CD4-positive, alpha-beta T cell treated with Interferon alpha-2 for 1 hour (primary cell): Measurements from ENCODE around the gene SAMHD1.
A peak's percentile ranks its signal among the peaks of the same experiment; 100 is the strongest.
"Not testable (repeated sequence)": the region's sequence is repeated elsewhere in the genome, so short reads cannot be mapped to it uniquely, and the experiment has no call there.

ENCODE experiments used
- DNase-seq, 2 donors: peaks; one replicate each; pipeline ENCODE4 v3.0.0-alpha.2; 2020 to 2022

The SAMHD1 gene

GRCh38 chr20:36951198-36951978, at the start of gene SAMHD1:
Gene SAMHD1, minus strand, starts transcription at chr20:36951708. Its CDS starts 65 bp downstream, at chr20:36951643.
- peak; percentile 95 to 96 for DNase-seq

GRCh38 chr20:37000171-37000570, 48.7 kb upstream of the SAMHD1 start:
- not testable (repeated sequence) for DNase-seq

- peak; percentile 26 to 33 for DNase-seq
Observed at GRCh38 chr20:36998652-36999051, 47.1 kb upstream of the SAMHD1 start.

GRCh38 chr20:36997121-36997520, 45.6 kb upstream of the SAMHD1 start:
- DNase-seq: no peak

GRCh38 chr20:36994221-36994620, 42.7 kb upstream of the SAMHD1 start:
- not testable (repeated sequence) for DNase-seq

GRCh38 chr20:36992802-36993334, 41.4 kb upstream of the SAMHD1 start:
- DNase-seq: no peak

- no peak for DNase-seq
Observed at GRCh38 chr20:36991703-36992102, 40.2 kb upstream of the SAMHD1 start.

- no peak for DNase-seq
Observed at GRCh38 chr20:36989797-36990196, 38.3 kb upstream of the SAMHD1 start.

- DNase-seq: peak; percentile 10 to 41
Observed at GRCh38 chr20:36988494-36988966, 37.0 kb upstream of the SAMHD1 start.

- DNase-seq: no peak
Observed at GRCh38 chr20:36984257-36984638, 32.7 kb upstream of the SAMHD1 start.

GRCh38 chr20:36975099-36975818, 23.8 kb upstream of the SAMHD1 start:
- DNase-seq: peak; percentile 59 to 78

- no peak for DNase-seq
Observed at GRCh38 chr20:36974660-36975059, 23.2 kb upstream of the SAMHD1 start.

GRCh38 chr20:36971103-36971502, 19.6 kb upstream of the SAMHD1 start:
- DNase-seq: no peak

GRCh38 chr20:36969478-36970186, 18.1 kb upstream of the SAMHD1 start:
- DNase-seq: peak in 1 of 2 donors; percentile 57

GRCh38 chr20:36969051-36969450, 17.5 kb upstream of the SAMHD1 start:
- DNase-seq: no peak

GRCh38 chr20:36967636-36968035, 16.1 kb upstream of the SAMHD1 start:
- peak in 1 of 2 donors; percentile 47 for DNase-seq

GRCh38 chr20:36966965-36967364, 15.5 kb upstream of the SAMHD1 start:
- DNase-seq: not testable (repeated sequence)

GRCh38 chr20:36962354-36962941, 10.9 kb upstream of the SAMHD1 start:
- DNase-seq: not testable (repeated sequence)

GRCh38 chr20:36959242-36959641, 7.7 kb upstream of the SAMHD1 start:
- DNase-seq: no peak

- peak in 1 of 2 donors; percentile 42 for DNase-seq
Observed at GRCh38 chr20:36957875-36958667, 6.6 kb upstream of the SAMHD1 start.

- no peak for DNase-seq
Observed at GRCh38 chr20:36956674-36957073, 5.2 kb upstream of the SAMHD1 start.

GRCh38 chr20:36956016-36956415, 4.5 kb upstream of the SAMHD1 start:
- no peak for DNase-seq
